A549 (cell line): ENCODE results near the gene CDH16.

ENCODE experiments used
- CEBPB ChIP-seq, 2 experiments: fragments of >200 bp in 1 of 2; sonication (Bioruptor Twin) in 1 of 2; formaldehyde crosslinking in 1 of 2; IDR thresholded peaks; 2 replicates each; pipeline ENCODE4 v1.6.1; 2012 to 2016
- CTCF ChIP-seq: fragments of >200 bp; sonication (Bioruptor Twin); formaldehyde crosslinking; IDR thresholded peaks from 3 replicates; pipeline ENCODE4 v1.5.1; 2016
- GATA3 ChIP-seq: IDR thresholded peaks from 2 replicates; pipeline ENCODE4 v1.6.1; 2012; ENCODE audit warnings: borderline replicate concordance
- NFE2L2 ChIP-seq: fragments of 150-350 bp; conservative IDR thresholded peaks from 2 replicates; pipeline ENCODE4 v1.6.1; 2014; ENCODE audit warnings: low read length
- POLR2A ChIP-seq: IDR thresholded peaks from 2 replicates; pipeline ENCODE4 v1.6.1; 2012; ENCODE audit warnings: mild to moderate bottlenecking, low read length
- ZC3H11A ChIP-seq: fragments of 450-650 bp; IDR thresholded peaks from 2 replicates; pipeline ENCODE4 v1.6.1; 2014; ENCODE audit warnings: antibody characterized with exemption, mild to moderate bottlenecking

GRCh38 chr16:66898207-66898606, 20.5 kb downstream of the CDH16 start:
- TF ChIP-seq CTCF, result no peak
- TF ChIP-seq ZC3H11A, result no peak
- no peak for TF ChIP-seq CEBPB (IDR thresholded peaks at IDR 0.05)
- no peak for TF ChIP-seq POLR2A
- no peak for TF ChIP-seq NFE2L2
- TF ChIP-seq GATA3, result no peak
